ENCODE data around the gene TRIB2.

GRCh38 chr2:12721566-12722446 is 5.1 kb downstream of the TRIB2 start:
- TF ChIP-seq, protein P1, sequence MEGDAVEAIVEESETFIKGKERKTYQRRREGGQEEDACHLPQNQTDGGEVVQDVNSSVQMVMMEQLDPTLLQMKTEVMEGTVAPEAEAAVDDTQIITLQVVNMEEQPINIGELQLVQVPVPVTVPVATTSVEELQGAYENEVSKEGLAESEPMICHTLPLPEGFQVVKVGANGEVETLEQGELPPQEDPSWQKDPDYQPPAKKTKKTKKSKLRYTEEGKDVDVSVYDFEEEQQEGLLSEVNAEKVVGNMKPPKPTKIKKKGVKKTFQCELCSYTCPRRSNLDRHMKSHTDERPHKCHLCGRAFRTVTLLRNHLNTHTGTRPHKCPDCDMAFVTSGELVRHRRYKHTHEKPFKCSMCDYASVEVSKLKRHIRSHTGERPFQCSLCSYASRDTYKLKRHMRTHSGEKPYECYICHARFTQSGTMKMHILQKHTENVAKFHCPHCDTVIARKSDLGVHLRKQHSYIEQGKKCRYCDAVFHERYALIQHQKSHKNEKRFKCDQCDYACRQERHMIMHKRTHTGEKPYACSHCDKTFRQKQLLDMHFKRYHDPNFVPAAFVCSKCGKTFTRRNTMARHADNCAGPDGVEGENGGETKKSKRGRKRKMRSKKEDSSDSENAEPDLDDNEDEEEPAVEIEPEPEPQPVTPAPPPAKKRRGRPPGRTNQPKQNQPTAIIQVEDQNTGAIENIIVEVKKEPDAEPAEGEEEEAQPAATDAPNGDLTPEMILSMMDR (IDR thresholded peaks at IDR 0.05), result no peak
- no peak for TF ChIP-seq ZC3H11A (IDR thresholded peaks at IDR 0.05)
- TF ChIP-seq MAFK (IDR thresholded peaks at IDR 0.05; ENCODE audit: partially characterized antibody), result no peak
- TF ChIP-seq MAX (IDR thresholded peaks at IDR 0.05), result no peak
- no peak for TF ChIP-seq CHD4 (IDR thresholded peaks at IDR 0.05; ENCODE audit: borderline replicate concordance)
- no peak for TF ChIP-seq HMGXB4 (CRISPR knock-in tag; IDR thresholded peaks at IDR 0.05; ENCODE audit: borderline replicate concordance)
- TF ChIP-seq SMC3 (IDR thresholded peaks at IDR 0.05), result no peak
- TF ChIP-seq MAZ (IDR thresholded peaks at IDR 0.05; ENCODE audit: borderline replicate concordance, low read depth, low read length), result no peak
- TF ChIP-seq JUN (IDR thresholded peaks at IDR 0.05), result no peak
- no peak for TF ChIP-seq PBX3 (IDR thresholded peaks at IDR 0.05)
- TF ChIP-seq EP300 (IDR thresholded peaks at IDR 0.05), result no peak
- no peak for TF ChIP-seq POLR2A (IDR thresholded peaks at IDR 0.05; ENCODE audit: low read length)

Data from A549 (cell line).